HG02885 (cell line): Measurements from ENCODE around the gene ZBTB7B.

Experiments used
- ATAC-seq: cut with Tn5 transposase; IDR thresholded peaks from one replicate; pipeline ENCODE4 v1.9.1; 2021; ENCODE audit warnings: mild to moderate bottlenecking; ENCODE audit not compliant: unreplicated experiment, poor library complexity

The ZBTB7B gene

DNA sequence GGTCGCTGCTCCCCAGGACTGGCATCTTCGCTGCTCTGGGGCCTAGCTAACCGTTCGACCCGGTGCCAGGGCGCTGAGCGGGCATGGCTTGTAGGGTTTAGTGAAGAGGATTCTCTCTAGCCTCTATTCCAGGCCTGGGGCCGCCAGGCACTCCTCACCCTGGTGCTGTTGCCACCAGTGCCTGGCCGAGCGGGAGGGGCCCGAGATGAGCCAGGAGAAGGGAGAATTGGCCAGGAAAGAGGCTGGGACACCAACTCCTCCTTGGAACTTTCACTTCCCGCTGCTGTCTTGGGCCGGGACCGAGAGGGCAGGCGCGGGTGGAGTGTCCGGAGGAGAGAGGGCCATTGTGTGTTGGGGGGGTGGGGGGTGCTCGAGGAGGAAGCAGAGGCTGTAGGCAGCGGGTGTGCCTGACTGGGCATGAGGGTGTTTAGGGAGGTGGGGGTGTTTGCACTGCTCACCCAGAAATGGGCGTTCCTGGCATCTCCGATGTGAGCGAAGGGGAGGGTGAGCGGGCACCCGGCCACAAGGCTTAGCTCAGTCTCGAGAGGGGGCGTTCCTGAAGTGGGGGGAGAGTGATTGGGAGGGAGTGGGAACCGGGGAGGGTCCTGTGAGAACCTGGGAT, 49.3 kb downstream of the ZBTB7B start:
- ATAC-seq, result no peak

DNA sequence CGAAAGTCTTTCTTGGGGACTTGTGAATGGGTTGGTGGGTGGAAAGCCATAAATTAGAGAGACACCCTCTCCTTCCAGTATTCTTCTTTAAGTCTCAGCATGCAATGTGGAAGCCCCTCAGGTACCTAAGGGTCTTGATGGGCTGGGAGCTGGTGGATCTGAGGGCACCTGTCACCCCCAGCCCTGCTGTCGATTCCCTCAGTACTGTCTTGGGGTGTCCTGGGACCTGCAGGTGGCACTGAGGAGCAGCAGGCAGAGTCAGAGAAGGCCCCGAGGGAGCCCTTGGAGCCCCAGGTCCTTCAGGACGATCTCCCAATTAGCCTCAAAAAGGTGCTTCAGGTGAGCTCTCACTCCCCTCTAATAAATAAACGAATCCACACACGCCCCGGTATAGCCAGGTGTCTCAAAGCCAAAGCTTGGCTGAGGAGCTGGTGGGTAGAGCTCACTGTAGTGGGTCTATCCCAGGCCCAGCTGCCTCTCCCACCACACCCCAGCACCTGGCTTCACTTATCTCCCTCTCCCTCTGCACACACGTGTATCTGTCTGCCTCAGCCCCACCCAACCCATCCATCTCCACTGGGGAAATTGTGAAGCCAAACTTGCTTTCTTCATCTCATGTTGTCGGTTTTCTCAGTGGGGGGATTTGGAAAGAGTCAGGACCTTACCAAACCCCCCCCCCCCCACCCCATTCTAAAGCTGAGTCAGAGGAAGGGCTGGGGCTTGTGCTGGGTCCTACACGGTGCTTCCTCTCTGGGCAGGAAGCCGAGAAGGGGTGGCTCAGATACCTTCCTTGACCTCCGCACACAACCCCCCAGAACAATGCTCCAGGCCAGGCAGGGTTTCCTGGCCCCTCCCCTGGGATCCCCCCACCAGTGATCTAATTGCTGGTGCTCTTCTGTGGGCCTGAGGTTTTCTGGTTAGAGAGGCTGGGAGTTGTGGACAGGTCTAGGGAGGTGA, 50.1 kb downstream of the ZBTB7B start:
- no peak for ATAC-seq

DNA sequence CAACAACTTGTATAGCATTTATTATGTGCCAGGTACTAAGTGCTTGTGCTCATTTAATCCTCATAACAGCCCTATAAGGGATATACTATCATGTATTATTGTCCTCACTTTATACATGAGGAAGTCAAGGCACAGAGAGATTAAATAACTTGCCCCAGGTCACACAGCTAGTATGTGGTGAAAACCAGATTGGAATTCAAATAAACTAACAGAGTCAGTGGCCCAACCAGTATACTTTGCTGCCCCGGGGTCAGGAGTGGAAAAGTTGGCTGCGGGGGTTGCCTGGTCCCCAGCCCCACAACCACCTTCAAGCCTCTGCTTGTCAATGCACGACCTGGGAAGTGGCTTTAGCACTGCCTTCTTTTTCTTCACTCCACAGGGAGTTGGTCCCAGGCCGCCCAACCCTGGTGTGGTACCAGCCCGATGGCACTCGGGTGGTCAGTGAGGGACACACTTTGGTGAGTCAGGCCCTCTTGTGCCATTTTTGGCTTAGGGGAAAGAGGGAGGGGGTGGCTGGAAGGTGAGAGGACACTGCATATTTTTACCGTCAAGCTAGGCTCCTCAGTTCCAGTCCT, 51.0 kb downstream of the ZBTB7B start:
- ATAC-seq, result no peak

DNA sequence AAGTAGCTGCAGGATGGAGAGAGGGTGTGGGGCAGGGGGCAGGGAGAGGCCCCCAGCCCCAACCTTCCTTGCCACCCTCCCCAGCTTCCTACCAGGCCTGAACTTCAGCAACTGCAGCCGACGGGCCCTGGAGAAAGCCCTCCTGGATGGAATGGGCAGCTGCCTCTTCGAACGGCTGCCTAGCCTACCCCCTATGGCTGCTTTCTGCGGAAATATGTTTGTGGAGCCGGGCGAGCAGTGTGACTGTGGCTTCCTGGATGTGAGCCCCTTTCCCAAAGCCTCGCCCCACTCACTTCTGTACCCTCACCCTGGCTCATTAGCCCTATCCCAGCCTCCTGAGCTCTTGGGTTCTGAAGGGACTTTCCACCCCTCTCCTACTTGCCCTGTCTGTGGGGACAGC, 54.5 kb downstream of the ZBTB7B start:
- ATAC-seq, result no peak

GRCh38 chr1:155057788-155058211, 55.2 kb downstream of the ZBTB7B start:
- no peak for ATAC-seq

DNA sequence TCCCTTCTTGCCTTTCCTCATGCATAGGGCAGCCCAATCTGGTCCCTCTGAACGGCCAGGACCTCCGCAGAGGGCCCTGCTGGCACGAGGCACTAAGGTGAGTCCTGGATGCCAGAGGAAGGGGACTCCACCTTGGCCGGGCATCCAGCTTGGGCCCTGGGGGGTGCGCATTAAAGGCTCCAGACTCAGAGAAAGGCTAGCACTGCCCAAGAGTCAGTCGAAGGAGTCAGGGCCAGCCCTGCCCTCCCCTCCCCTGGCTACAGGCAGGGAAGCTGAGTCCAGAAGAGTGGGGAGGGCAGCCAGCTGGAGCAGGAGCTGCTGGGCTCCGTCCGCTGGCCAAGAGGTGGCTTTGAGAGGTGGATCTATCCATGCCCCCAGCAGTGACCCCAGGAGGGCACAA, 58.1 kb downstream of the ZBTB7B start:
- no peak for ATAC-seq

- peak; percentile 45 for ATAC-seq
Observed at GRCh38 chr1:155061381-155062150, 59.0 kb downstream of the ZBTB7B start.

DNA sequence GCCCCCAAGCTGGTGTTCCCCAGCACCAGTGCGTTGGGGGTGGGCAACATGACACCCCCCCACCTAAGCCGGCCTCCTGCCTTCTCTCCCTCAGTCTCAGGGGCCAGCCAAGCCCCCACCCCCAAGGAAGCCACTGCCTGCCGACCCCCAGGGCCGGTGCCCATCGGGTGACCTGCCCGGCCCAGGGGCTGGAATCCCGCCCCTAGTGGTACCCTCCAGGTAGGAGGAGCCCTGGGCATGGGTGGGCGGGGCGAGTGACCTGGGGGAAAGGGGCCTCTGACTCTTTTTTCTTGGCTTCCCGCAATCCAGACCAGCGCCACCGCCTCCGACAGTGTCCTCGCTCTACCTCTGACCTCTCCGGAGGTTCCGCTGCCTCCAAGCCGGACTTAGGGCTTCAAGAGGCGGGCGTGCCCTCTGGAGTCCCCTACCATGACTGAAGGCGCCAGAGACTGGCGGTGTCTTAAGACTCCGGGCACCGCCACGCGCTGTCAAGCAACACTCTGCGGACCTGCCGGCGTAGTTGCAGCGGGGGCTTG, 59.6 kb downstream of the ZBTB7B start:
- no peak for ATAC-seq

GRCh38 chr1:155062702-155063411, 60.3 kb downstream of the ZBTB7B start:
- ATAC-seq, result peak; percentile 32

DNA sequence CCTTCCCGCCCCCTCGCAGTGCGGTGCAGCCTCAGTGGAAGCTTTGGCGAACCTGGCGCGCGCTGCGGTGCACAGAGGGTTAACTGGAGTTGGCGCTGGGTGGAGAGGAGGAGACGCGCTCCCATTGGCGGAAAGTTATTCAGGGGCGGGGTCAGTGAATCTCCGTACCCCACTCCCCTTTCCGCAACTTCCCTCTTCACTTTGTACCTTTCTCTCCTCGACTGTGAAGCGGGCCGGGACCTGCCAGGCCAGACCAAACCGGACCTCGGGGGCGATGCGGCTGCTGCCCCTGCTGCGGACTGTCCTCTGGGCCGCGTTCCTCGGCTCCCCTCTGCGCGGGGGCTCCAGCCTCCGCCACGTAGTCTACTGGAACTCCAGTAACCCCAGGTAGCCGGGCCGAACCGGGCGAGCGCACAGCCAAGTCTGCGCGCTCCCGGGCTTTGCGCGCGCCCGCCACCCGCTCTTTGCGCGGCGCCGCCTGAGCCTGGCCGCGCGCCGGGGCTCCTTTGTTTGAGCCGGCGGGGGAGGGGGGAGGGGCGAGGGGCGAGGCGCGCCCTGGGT, 61.0 kb downstream of the ZBTB7B start, which contains the start of gene EFNA4:
TSS of gene EFNA4 (plus strand) at position 191 of the 561 bp plus-strand sequence. CDS start at position 275, 84 bp downstream.
- peak; percentile 77 for ATAC-seq

DNA sequence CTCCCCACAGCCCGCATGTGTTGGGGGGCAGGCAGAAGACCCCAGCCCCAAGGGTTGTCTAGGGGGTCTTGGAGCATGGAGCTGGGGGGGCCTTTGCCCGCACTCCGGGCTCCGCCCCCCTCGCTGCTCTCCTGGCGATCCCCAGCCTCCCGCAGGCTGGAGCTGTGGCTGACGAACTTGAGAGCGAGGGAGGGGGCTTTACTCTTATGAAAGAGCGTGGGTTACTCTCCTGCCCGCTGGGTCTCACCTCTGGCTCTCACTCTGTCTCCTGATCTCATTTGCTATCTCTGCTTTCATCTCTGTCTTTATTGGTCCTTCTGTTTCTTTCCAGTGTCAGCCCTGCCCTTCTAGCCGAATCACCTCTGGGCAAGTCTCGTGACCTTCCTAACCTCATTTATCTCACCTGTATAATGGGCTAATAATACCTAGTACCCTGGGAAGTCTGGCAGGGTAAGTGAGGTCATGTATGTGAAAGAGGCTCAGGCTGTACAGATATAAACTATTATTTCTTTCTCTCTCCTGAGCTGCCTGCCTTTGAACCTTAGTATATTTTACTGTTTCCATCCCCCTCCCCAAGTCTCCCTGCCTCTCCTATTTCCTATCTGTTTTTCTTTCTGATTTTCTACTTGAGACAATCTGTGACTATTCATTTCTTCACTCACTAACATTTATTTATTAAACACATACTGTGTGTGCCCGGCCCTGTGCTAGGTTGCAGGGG, 61.7 kb downstream of the ZBTB7B start:
- ATAC-seq, result peak; percentile 14

- ATAC-seq, result no peak
Observed at GRCh38 chr1:155064832-155065429, 62.3 kb downstream of the ZBTB7B start.

DNA sequence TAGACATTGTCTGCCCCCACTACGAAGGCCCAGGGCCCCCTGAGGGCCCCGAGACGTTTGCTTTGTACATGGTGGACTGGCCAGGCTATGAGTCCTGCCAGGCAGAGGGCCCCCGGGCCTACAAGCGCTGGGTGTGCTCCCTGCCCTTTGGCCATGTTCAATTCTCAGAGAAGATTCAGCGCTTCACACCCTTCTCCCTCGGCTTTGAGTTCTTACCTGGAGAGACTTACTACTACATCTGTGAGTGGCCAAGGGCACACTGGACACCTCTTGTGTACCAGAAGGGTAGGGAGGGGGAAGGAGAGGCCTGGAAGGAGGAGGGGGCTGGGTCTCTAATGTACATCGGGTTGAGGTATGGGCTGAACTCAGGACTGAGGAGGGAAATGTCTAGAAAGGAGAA, 64.2 kb downstream of the ZBTB7B start:
- ATAC-seq, result no peak
